ENCODE data around the gene UBE2N. TPM values are rescaled to one million over a fixed set of nuclear protein-coding genes. Genes with fewer than 3 reads are reported as not detected.

Gene UBE2N
- total and polyA plus RNA-seq, 2 donors (not counting 3 experiments of a cell fraction or from before 2014, with no cell fraction given): 59.2 to 125 TPM

DNA sequence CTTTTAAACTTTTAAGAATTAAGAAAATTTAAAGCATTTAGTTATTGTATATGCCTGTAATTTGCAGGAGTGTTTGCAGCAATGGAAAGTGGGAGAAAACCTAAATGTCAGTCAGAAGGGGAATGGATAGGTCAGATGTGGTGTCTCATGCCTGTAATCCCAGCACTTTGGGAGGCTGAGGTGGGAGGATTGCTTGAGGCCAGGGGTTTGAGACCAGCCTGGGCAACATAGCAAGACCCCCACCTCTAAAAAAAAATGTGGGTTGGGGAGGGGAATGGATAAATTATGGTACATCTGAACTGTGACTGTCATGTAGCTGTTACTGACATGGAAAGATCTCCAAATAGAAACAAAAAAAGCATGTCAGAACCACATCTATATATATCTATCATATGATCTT lies 27.6 kb upstream of the UBE2N start:
- Histone ChIP-seq H3K4me1 (ENCODE audit: control insufficient read depth, extremely low read depth, insufficient read depth, low read length) (peaks cover 9% of the 10 kb centered on the region), H3K4me3 (replicated peaks in 1 of 3; ENCODE audit: insufficient read depth in 1 of 3, low read depth in 1 of 3, low read length in 3 of 3) (peak overlapping the region in 1 of 3 experiments; percentile 95), H3K9me1 (replicated peaks; ENCODE audit: control insufficient read depth, extremely low read depth, insufficient read depth, low read length) (no peaks in the 10 kb centered on the region), H3K27me3 (ENCODE audit: control insufficient read depth in 2 of 2, insufficient read depth in 2 of 2, low read length in 2 of 2) (no peaks in the 10 kb centered on the region), H4K20me1 (replicated peaks; ENCODE audit: control insufficient read depth, extremely low read depth, insufficient read depth, low read length) (no peaks in the 10 kb centered on the region), H3K9me3 (replicated peaks; ENCODE audit: control insufficient read depth, insufficient read depth, low read length) (no peaks in the 10 kb centered on the region), H3K36me3 (ENCODE audit: control insufficient read depth in 2 of 2, extremely low read depth in 1 of 2, insufficient read depth in 2 of 2, low read length in 2 of 2) (peaks cover 0 to 2% of the 10 kb centered on the region in 2 experiments), H3K27ac (ENCODE audit: insufficient read depth, low read depth, low read length) (no peak overlapping the region), H3K9ac (replicated peaks; ENCODE audit: extremely low read depth, insufficient read depth, low read length) (no peak overlapping the region), H3K4me2 (ENCODE audit: insufficient read depth, low read length) (peak overlapping the region; percentile 95), H2AFZ (ENCODE audit: low read depth, low read length) (no peak overlapping the region), H3K79me2 (ENCODE audit: control insufficient read depth, insufficient read depth, low read length) (peaks cover 55% of the 10 kb centered on the region)
- ChIA-PET POLR2A (no interaction called here), CTCF (no interaction called here)
- intact Hi-C loops (cut with micrococcal nuclease) (no loop called here), dilution Hi-C loops (cut with MboI; ENCODE audit: extremely low pct_ligation_motif_present, low sequenced_read_pairs) (no loop called here)
- BruUV-seq (replicated peaks): no TSS peak
- DNase-seq (ENCODE audit: low read depth, low spot score): no peak
- no peak for FAIRE-seq
- TF ChIP-seq JUN (IDR thresholded peaks at IDR 0.05; ENCODE audit: borderline replicate concordance, insufficient read depth, insufficient read length, low read depth) (no peak), FOS (IDR thresholded peaks at IDR 0.05; ENCODE audit: borderline replicate concordance, insufficient read depth, low read length) (no peak), POLR2A (IDR thresholded peaks at IDR 0.05; ENCODE audit: low read depth, low read length) (no peak), POLR2AphosphoS5 (IDR thresholded peaks at IDR 0.05; ENCODE audit: insufficient read depth, low read depth, low read length) (no peak), MYC (IDR thresholded peaks at IDR 0.05; ENCODE audit: low read depth, low read length) (no peak)
- TF ChIP-seq, protein P1, sequence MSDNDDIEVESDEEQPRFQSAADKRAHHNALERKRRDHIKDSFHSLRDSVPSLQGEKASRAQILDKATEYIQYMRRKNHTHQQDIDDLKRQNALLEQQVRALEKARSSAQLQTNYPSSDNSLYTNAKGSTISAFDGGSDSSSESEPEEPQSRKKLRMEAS (IDR thresholded peaks at IDR 0.05; ENCODE audit: insufficient read depth, insufficient read length): no peak
- TF ChIP-seq, protein P2, sequence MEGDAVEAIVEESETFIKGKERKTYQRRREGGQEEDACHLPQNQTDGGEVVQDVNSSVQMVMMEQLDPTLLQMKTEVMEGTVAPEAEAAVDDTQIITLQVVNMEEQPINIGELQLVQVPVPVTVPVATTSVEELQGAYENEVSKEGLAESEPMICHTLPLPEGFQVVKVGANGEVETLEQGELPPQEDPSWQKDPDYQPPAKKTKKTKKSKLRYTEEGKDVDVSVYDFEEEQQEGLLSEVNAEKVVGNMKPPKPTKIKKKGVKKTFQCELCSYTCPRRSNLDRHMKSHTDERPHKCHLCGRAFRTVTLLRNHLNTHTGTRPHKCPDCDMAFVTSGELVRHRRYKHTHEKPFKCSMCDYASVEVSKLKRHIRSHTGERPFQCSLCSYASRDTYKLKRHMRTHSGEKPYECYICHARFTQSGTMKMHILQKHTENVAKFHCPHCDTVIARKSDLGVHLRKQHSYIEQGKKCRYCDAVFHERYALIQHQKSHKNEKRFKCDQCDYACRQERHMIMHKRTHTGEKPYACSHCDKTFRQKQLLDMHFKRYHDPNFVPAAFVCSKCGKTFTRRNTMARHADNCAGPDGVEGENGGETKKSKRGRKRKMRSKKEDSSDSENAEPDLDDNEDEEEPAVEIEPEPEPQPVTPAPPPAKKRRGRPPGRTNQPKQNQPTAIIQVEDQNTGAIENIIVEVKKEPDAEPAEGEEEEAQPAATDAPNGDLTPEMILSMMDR (IDR thresholded peaks at IDR 0.05; ENCODE audit: extremely low read depth in 1 of 2, insufficient read depth in 1 of 2, low read depth in 1 of 2, low read length in 2 of 2): no peak

Data from endothelial cell of umbilical vein (primary cell).